ENCODE measurements around the gene STPG4.
"Not testable (repeated sequence)": the region's sequence is repeated elsewhere in the genome, so short reads cannot be mapped to it uniquely, and the experiment has no call there.

Gene STPG4

DNA sequence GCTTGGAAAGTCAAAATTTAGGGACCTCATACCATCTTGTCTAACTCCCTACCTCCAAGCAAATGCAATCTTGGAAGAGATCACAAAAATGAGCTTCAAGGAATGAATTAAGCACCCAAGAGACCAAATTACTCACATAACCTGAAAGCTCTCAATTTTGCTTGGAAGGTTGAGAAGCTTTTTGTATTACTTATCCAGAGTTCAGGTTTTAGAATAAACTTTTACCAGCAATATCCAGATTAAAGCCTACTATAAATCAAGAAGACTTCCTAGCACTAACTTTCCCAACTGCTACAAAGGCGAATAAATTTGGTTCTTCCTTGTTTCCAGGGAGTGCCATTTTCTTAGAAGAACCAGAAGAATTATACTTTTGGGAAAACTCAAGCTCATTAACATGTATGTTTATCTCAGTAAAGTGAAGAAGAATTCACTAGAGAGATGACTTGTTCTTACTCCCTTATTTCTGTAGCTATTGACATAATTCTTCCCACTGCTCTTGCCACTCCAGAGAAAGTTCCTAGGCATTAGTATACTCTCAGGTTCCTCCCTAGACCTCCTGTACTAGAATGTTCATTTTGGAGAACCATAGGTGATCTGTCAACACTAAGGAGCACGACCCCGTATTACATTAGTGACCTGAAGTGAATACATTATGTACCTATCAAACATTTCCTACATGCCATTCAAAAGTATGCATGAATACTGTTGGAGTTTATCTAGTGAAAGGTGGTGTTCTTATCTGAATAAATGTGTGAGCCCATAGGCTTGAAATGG lies 18.0 kb upstream of the STPG4 start:
- no peak for DNase-seq

DNA sequence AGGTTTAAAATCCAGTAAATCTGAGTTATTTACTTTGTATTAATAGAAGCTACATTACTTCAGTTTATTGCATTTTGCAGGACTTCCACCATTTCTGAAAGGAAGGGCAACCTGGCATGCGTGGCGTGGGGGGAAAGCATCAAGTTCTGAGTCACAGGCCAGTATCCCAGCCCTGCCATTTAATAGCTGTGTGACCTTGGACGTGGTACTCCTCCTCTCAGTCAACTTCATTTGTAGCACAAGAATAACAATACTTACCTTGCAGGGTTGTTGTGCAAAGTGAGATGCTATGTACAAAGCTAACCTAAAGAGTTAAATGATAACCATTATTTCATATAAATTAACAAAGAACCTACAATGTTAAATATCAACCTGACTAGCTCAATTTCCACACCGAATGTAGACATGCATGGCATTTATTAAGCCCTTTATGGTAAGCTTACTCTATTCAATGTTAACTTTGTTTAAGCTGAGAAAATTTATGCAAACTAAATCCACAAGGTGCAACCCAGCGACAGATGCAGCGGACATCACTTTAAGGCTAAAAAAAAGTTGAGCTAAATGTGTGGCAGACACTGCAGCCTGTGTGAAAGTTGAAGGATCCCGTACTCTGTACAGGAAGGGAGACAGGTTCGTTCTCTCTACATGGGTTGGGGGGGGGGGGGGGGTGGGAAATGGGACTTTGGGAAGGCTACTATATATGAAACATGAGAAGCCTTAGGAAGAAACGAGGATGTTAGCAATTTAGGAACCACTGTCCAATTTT lies 17.2 kb upstream of the STPG4 start:
- no peak for DNase-seq

- no peak for DNase-seq
These were observed 14.7 kb upstream of the STPG4 start for GRCh38 chr2:47169784-47170183.

DNA sequence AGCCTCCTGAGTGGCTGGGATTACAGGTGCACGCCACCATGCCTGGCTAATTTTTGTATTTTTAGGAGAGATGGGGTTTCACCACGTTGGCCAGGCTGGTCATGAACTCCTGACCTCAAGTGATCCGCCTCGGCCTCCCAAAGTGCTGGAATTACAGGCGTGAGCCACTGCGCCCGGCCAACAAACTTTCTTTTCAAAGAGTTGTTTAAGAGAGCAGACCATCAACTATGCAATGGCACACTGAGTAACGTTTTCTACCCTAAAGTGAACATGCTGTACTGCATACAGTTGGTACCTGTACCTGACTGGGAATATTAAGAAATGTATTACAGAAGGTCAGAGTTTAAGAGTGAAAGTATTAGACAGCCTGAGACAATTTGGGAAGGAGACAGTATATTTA lies 13.8 kb upstream of the STPG4 start:
- not testable (repeated sequence) for DNase-seq

- no peak for DNase-seq
These were observed 12.0 kb upstream of the STPG4 start for GRCh38 chr2:47167149-47167548.

- no peak for DNase-seq
These were observed 10.0 kb upstream of the STPG4 start for GRCh38 chr2:47165001-47165555.

GRCh38 chr2:47162780-47163179 lies 7.7 kb upstream of the STPG4 start:
- DNase-seq: no peak

DNA sequence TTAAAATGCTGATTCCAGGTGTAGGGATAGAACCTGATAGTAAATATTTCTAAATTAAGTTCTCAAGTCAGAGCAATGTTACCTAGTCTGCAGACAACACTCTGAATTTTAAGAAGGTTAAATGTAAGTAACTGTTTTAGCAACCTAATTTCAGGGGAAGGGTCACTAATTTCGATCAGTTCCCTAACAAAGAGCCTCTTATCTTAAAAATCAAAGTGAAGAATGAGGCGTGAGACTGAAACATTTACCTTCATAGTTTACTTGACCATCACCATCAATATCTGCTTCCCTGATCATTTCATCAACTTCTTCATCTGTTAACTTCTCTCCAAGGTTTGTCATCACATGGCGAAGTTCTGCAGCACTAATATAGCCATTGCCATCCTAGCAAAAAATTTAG lies 6.4 kb upstream of the STPG4 start:
- no peak for DNase-seq

DNA sequence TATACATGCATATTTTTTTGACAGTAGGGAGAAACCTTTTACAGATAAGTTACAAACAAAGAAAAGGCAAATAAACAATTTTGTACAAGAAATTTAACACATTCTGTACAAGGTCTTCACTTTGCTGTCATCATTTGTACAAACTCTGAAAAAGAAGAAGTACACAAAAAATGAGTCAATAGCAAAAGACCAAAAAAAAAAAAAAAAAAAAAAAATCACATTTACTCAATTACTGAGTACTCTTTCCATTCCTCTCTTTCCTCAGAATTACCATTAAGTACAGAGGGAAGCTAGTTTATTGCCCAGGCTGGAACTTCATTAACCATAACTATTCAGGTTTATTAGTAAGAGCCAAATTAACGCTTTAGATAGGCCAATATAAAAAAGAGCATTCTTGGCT lies 5.6 kb upstream of the STPG4 start:
- no peak for DNase-seq

- DNase-seq: no peak
These were observed 5.1 kb upstream of the STPG4 start for GRCh38 chr2:47160211-47160610.

GRCh38 chr2:47159627-47160026 lies 4.5 kb upstream of the STPG4 start:
- DNase-seq: no peak

DNA sequence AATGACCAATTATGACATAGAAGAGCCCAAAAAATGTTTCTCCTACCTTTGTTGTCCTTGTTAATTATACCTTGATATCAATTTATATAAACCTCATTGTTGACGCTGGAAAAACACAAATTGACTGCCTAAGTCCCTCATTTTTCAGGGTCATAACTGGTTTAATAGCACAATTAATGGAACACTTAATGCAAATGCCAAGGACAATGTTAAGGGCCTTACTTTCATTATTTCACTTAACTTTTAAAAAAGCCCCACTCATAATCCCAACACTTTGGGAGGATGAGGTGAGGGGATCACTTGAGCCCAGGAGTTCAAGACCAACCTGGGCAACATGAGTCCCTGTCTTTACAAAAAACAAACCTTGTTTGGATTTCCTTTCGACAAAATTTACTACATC lies 3.5 kb upstream of the STPG4 start:
- no peak for DNase-seq

GRCh38 chr2:47152803-47153202 lies 2.3 kb downstream of the STPG4 start:
- no peak for DNase-seq

GRCh38 chr2:47150175-47150574 lies 4.9 kb downstream of the STPG4 start:
- DNase-seq: no peak

GRCh38 chr2:47147021-47147420 lies 8.1 kb downstream of the STPG4 start:
- DNase-seq: no peak

DNA sequence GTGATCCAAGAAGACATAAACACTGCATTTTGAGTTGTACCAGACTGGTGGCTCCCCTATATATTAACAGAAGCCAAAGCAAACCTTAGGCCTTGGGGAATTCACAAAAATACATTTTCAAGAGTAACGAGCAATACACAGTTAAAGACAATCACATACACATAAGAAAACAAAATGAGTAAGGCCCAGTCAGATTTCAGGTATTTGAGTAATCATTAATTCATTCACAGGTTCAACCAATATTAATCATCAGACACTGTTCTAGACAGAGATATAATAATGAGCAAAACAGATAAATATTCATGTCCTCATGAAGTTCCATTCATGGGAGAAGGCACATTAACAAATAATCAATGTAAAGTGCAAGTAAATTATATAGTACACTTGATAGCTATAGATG lies 9.6 kb downstream of the STPG4 start:
- DNase-seq: no peak

DNA sequence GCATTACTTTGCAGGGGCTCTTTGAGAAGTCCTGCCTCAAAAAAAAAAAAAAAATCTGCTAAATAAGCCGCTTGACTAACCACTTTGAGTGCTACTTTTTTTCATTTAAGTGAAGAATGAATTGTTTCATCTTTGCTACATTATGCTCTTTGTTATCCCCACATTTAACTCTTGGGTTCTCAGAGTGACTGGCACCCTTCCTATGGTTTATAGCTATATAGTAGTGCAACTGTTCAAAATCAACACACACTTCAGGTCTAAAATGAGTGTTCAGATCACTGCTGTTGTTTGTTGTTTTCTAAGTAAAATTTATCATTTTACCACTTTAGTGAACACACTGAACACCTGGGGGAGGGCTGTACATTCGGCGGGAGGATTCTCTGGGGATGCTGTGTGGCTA lies 13.6 kb downstream of the STPG4 start:
- DNase-seq: no peak

- DNase-seq: no peak
These were observed 20.6 kb downstream of the STPG4 start for GRCh38 chr2:47134386-47135090.

- no peak for DNase-seq
These were observed 22.1 kb downstream of the STPG4 start for GRCh38 chr2:47133046-47133445.

GRCh38 chr2:47129191-47129706 lies 25.9 kb downstream of the STPG4 start:
- no peak for DNase-seq

DNA sequence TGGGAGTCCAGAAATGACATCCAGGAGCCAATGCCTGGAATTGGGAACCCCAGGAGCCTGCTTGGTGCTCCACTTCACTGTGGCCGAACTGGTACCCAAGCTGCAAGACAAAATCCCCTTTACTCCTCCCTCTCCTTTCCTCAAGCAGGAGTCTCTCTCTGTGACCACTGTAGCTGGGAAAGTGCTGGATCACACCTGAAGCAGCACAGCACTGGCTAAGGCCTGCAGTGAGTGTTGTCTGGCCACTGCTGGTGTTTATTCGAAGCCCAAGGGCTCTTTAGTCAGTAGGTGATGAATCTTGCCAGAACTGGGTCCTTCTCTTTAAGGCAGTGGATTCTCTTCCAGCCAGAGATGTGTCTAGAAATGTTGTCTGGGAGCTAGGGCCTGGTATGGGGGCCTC lies 26.4 kb downstream of the STPG4 start:
- DNase-seq: no peak

- no peak for DNase-seq
These were observed 27.1 kb downstream of the STPG4 start for GRCh38 chr2:47127862-47128543.

DNA sequence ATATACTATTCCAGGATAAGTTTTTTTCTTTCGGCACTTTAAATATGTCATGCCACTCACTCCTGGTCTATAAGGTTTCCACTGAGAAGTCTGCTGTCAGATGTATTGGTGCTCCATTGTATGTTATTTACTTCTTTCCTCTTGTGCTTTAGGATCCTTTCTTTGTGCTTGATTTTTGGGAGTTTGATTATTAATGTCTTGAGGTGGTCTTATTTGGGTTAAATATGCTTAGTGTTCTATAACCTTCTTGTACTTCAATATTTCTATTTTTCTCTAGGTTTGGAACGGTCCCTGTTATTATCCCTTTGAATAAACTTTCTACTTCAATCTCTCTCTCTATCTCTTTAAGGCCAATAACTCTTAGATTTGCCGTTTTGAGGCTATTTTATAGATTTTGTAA lies 28.3 kb downstream of the STPG4 start:
- no peak for DNase-seq

Data from NCI-H2227 treated with DMSO at 0.1 percent for 48 hours (cell line).